ENCODE data around the gene NUP88.

NUP88 gene

DNA sequence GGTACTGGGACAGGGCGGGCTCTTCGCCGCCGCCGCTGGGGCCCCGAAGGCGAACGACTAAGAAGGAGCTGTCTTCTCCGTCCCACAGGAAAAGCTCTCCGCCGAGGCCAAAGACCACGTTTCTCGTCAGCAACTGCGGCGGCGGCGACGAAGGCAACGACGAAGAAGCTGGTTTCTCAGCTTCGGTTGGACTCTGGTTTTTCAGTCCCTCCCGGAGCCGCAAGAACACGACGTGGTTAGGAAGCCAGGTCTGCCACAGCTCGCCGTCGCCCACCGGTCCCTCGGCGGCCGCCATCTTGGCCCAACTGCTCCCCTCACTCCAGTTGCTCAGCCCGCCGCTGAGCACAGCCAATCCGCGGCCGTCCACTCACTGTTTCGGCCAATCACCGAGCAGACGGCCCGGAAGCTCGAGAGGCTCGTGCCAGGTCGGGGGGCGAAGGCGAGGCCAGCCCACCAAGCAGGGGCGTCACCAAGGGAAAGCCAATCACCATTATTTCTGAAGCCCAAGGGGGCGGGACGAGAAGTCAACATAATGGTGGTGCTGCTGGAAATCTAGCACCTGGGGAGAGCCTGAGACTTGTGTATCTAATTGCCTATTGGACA, at the start of gene NUP88:
TSS of gene NUP88 (minus strand) at position 307 of the 603 bp plus-strand sequence. CDS start at position 295, 12 bp downstream.
- Histone ChIP-seq H3K9ac (ENCODE audit: low read depth, low read length) (peak within 1 kb of the TSS; percentile 94), H3K9me3 (ENCODE audit: control insufficient read depth, insufficient read depth, low read length) (no peaks in the 10 kb centered on the region), H3K4me1 (ENCODE audit: control insufficient read depth, insufficient read depth, low read length) (no peaks in the 10 kb centered on the region), H3K27ac (ENCODE audit: low read depth, low read length) (peak within 1 kb of the TSS; percentile 91), H3K4me3 (ENCODE audit: low read depth, low read length) (peak within 1 kb of the TSS; percentile 95), H3K36me3 (ENCODE audit: control insufficient read depth, insufficient read depth, low read length) (peaks cover 65% of the 10 kb centered on the region), H3K27me3 (ENCODE audit: control insufficient read depth, insufficient read depth, low read length) (no peaks in the 10 kb centered on the region)

GRCh38 chr17:5468075-5468473, 48.6 kb upstream of the NUP88 start:
- peak overlapping the region; percentile 78 for H3K9ac ChIP-seq (ENCODE audit: low read depth, low read length)
- H3K9me3 ChIP-seq (ENCODE audit: control insufficient read depth, insufficient read depth, low read length): no peaks in the 10 kb centered on the region
- peak overlapping the region; percentile 83 for H3K27ac ChIP-seq (ENCODE audit: low read depth, low read length)
- H3K4me3 ChIP-seq (ENCODE audit: low read depth, low read length): peak overlapping the region; percentile 91
- peaks cover 6% of the 10 kb centered on the region for H3K4me1 ChIP-seq (ENCODE audit: control insufficient read depth, insufficient read depth, low read length)
- no peaks in the 10 kb centered on the region for H3K27me3 ChIP-seq (ENCODE audit: control insufficient read depth, insufficient read depth, low read length)
- H3K36me3 ChIP-seq (ENCODE audit: control insufficient read depth, insufficient read depth, low read length): peaks cover 23% of the 10 kb centered on the region

- H3K27me3 ChIP-seq (ENCODE audit: control insufficient read depth, insufficient read depth, low read length): no peaks in the 10 kb centered on the region
- no peaks in the 10 kb centered on the region for H3K9me3 ChIP-seq (ENCODE audit: control insufficient read depth, insufficient read depth, low read length)
- H3K36me3 ChIP-seq (ENCODE audit: control insufficient read depth, insufficient read depth, low read length): peaks cover 22% of the 10 kb centered on the region
- H3K4me1 ChIP-seq (ENCODE audit: control insufficient read depth, insufficient read depth, low read length): peaks cover 6% of the 10 kb centered on the region
- peak overlapping the region; percentile 78; the same call in 1 of the 2 replicates for H3K9ac ChIP-seq (ENCODE audit: low read depth, low read length)
- H3K27ac ChIP-seq (ENCODE audit: low read depth, low read length): no peak overlapping the region
- H3K4me3 ChIP-seq (ENCODE audit: low read depth, low read length): peak overlapping the region; percentile 91
These were observed 48.0 kb upstream of the NUP88 start for GRCh38 chr17:5467416-5467815.

- Histone ChIP-seq H3K9me3 (ENCODE audit: control insufficient read depth, insufficient read depth, low read length) (no peaks in the 10 kb centered on the region), H3K27ac (ENCODE audit: low read depth, low read length) (no peak overlapping the region), H3K36me3 (ENCODE audit: control insufficient read depth, insufficient read depth, low read length) (peaks cover 22% of the 10 kb centered on the region), H3K4me3 (ENCODE audit: low read depth, low read length) (peak overlapping the region; percentile 91), H3K9ac (ENCODE audit: low read depth, low read length) (no peak overlapping the region), H3K27me3 (ENCODE audit: control insufficient read depth, insufficient read depth, low read length) (no peaks in the 10 kb centered on the region), H3K4me1 (ENCODE audit: control insufficient read depth, insufficient read depth, low read length) (peaks cover 6% of the 10 kb centered on the region)
These were observed 46.8 kb upstream of the NUP88 start for GRCh38 chr17:5466295-5466694.

DNA sequence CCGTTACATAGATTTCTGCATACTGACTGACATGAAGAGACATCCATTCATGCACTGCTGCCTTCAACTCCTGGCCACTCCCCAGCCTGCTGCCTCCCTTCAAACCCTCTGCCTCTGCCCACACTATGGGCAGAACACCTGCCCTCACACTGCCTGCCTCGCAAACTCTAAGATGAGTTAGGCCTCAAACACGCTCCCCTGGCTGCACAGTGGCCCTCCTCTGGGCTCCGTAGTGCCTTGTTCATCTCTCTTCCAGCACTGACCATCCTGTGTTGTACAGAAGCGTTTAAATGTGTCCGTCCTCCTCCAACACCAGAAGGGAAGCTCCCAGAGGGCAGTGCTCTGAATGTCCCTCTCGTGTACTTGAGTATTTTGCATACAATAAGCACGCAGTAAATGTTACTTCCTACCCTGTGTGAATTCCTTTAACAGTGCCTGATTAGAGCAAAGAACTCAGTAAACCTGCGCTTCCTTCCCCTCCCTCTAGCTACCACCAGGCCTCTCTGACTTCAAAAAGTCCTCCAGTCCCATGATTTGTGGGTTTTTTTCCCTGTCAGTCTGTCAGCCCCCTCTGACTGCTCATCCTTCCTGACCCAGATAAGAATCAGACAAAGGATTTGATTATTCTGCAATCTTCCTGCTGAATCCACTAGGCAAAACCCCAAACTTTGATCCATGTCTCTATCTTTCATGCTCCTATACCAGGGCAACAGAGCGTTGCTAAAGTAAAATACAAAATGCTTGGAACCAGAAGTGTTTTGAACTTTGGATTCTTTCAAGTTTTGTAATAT, 45.5 kb upstream of the NUP88 start:
- no peaks in the 10 kb centered on the region for H3K27me3 ChIP-seq (ENCODE audit: control insufficient read depth, insufficient read depth, low read length)
- no peaks in the 10 kb centered on the region for H3K9me3 ChIP-seq (ENCODE audit: control insufficient read depth, insufficient read depth, low read length)
- peaks cover 35% of the 10 kb centered on the region for H3K36me3 ChIP-seq (ENCODE audit: control insufficient read depth, insufficient read depth, low read length)
- no peak overlapping the region for H3K27ac ChIP-seq (ENCODE audit: low read depth, low read length)
- peaks cover 6% of the 10 kb centered on the region for H3K4me1 ChIP-seq (ENCODE audit: control insufficient read depth, insufficient read depth, low read length)
- H3K9ac ChIP-seq (ENCODE audit: low read depth, low read length): no peak overlapping the region
- no peak overlapping the region for H3K4me3 ChIP-seq (ENCODE audit: low read depth, low read length)

GRCh38 chr17:5446786-5447185, 27.3 kb upstream of the NUP88 start:
- Histone ChIP-seq H3K27me3 (ENCODE audit: control insufficient read depth, insufficient read depth, low read length) (no peaks in the 10 kb centered on the region), H3K36me3 (ENCODE audit: control insufficient read depth, insufficient read depth, low read length) (peaks cover 92% of the 10 kb centered on the region), H3K9me3 (ENCODE audit: control insufficient read depth, insufficient read depth, low read length) (no peaks in the 10 kb centered on the region), H3K27ac (ENCODE audit: low read depth, low read length) (no peak overlapping the region), H3K4me1 (ENCODE audit: control insufficient read depth, insufficient read depth, low read length) (no peaks in the 10 kb centered on the region), H3K9ac (ENCODE audit: low read depth, low read length) (no peak overlapping the region), H3K4me3 (ENCODE audit: low read depth, low read length) (no peak overlapping the region)

GRCh38 chr17:5444209-5444608, 24.7 kb upstream of the NUP88 start:
- no peak overlapping the region for H3K9ac ChIP-seq (ENCODE audit: low read depth, low read length)
- H3K4me3 ChIP-seq (ENCODE audit: low read depth, low read length): no peak overlapping the region
- no peaks in the 10 kb centered on the region for H3K9me3 ChIP-seq (ENCODE audit: control insufficient read depth, insufficient read depth, low read length)
- H3K27ac ChIP-seq (ENCODE audit: low read depth, low read length): no peak overlapping the region
- no peaks in the 10 kb centered on the region for H3K4me1 ChIP-seq (ENCODE audit: control insufficient read depth, insufficient read depth, low read length)
- H3K36me3 ChIP-seq (ENCODE audit: control insufficient read depth, insufficient read depth, low read length): peaks cover 76% of the 10 kb centered on the region
- no peaks in the 10 kb centered on the region for H3K27me3 ChIP-seq (ENCODE audit: control insufficient read depth, insufficient read depth, low read length)

DNA sequence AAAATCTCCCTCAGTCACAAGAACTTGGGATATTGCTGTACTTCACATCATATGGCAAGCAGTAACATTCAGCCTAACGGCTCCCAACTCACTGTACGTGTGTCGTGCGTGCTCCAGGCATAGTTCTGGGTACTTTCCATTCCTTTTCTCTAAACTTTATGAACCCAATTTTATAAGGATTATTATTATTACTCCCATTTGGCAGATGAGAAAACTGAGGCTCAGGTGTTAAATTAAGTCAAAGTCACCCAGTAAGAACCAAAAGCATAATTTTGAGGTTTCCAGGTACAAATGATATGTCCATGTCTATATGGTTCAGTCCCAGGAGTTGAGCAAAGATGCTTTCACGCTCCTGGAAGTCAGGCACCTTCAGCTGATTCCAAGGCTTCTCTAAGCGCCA, 24.3 kb upstream of the NUP88 start:
- H3K27ac ChIP-seq (ENCODE audit: low read depth, low read length): no peak overlapping the region

GRCh38 chr17:5439446-5439764, 19.9 kb upstream of the NUP88 start:
- H3K9ac ChIP-seq (ENCODE audit: low read depth, low read length): no peak overlapping the region
- no peaks in the 10 kb centered on the region; the same call in 1 of the 2 replicates for H3K4me1 ChIP-seq (ENCODE audit: control insufficient read depth, insufficient read depth, low read length)
- peak overlapping the region; percentile 98 for H3K4me3 ChIP-seq (ENCODE audit: low read depth, low read length)
- no peaks in the 10 kb centered on the region for H3K9me3 ChIP-seq (ENCODE audit: control insufficient read depth, insufficient read depth, low read length)
- H3K36me3 ChIP-seq (ENCODE audit: control insufficient read depth, insufficient read depth, low read length): peaks cover 65% of the 10 kb centered on the region
- peak overlapping the region; percentile 66 for H3K27ac ChIP-seq (ENCODE audit: low read depth, low read length)
- H3K27me3 ChIP-seq (ENCODE audit: control insufficient read depth, insufficient read depth, low read length): no peaks in the 10 kb centered on the region

More for the DNA sequence above, 24.3 kb upstream of the NUP88 start:
- Histone ChIP-seq H3K4me3 (ENCODE audit: low read depth, low read length) (no peak overlapping the region), H3K9ac (ENCODE audit: low read depth, low read length) (no peak overlapping the region), H3K36me3 (ENCODE audit: control insufficient read depth, insufficient read depth, low read length) (peaks cover 71% of the 10 kb centered on the region), H3K9me3 (ENCODE audit: control insufficient read depth, insufficient read depth, low read length) (no peaks in the 10 kb centered on the region), H3K4me1 (ENCODE audit: control insufficient read depth, insufficient read depth, low read length) (no peaks in the 10 kb centered on the region), H3K27me3 (ENCODE audit: control insufficient read depth, insufficient read depth, low read length) (no peaks in the 10 kb centered on the region)

DNA sequence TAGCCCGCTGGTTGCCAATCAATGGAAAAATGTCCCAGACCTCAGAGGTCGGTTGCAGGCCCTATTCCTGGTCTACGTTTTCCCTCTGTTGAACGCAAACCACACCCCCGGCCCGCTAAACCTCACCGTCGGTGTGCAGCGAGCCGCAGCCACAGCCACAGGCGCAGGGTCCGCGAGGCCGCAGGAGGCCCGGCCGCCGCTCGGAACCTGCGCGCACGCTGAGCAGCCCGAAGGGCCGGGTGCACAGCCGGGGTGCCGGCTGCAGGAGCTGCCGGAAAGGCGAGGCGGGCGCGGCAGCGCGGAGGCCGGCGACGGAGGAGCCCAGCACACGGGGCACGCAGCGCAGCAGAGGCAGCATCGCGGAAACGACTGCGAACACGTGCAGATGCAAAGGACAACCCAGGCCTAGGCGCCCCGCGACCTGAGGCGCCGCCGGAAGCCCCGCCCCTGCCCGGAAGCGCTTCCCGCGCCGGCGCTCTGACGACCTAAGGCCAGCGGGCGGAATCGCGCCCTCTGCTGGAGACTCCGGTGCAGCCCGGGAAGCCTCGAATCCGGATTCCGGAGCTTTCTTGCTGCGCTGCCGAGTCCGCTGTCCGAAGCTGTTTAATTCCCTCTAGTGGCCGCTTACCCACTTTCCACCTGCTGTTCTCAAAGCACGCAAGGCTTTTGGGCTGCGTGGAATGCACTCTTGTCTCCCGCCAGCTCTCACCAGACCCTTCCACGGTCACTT, 19.4 kb upstream of the NUP88 start, which contains the start of gene C1QBP:
TSS of gene C1QBP (minus strand) at position 440 of the 730 bp plus-strand sequence. CDS start at position 358, 82 bp downstream.
- no peaks in the 10 kb centered on the region; the same call in 1 of the 2 replicates for H3K4me1 ChIP-seq (ENCODE audit: control insufficient read depth, insufficient read depth, low read length)
- H3K9me3 ChIP-seq (ENCODE audit: control insufficient read depth, insufficient read depth, low read length): no peaks in the 10 kb centered on the region
- H3K4me3 ChIP-seq (ENCODE audit: low read depth, low read length): peak within 1 kb of the TSS; percentile 98
- H3K9ac ChIP-seq (ENCODE audit: low read depth, low read length): peak within 1 kb of the TSS; percentile 91
- H3K36me3 ChIP-seq (ENCODE audit: control insufficient read depth, insufficient read depth, low read length): peaks cover 64% of the 10 kb centered on the region
- H3K27me3 ChIP-seq (ENCODE audit: control insufficient read depth, insufficient read depth, low read length): no peaks in the 10 kb centered on the region
- H3K27ac ChIP-seq (ENCODE audit: low read depth, low read length): peak within 1 kb of the TSS; percentile 66
